ENCODE data around the gene NOP14.

NOP14 gene

DNA sequence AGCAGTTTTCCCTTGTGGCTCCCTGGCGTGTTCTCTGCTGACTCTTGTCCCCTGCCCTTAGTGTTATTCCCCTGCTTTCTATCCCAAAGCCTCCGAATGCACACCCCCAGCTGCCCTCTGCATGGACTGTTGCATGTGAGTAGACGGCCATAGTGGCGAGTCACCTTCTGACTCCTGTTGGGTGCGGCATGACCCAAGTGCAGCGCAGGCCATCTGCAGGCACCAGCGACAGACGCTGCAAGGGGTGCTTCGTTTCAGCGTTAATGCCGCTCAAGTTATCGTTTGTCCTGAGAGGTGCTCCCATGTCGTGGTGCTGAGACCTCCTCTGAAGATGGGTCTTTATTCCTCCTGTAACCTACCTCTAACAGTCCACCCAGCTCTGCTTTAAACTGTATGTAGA, 57.7 kb downstream of the NOP14 start:
- H3K4me3 ChIP-seq (ENCODE audit: low read length), result no peak overlapping the region
- no peaks in the 10 kb centered on the region for H3K9me3 ChIP-seq (ENCODE audit: control insufficient read depth, insufficient read depth, low read length)
- no peaks in the 10 kb centered on the region for H3K27me3 ChIP-seq (ENCODE audit: control insufficient read depth, low read length)
- H3K79me2 ChIP-seq (ENCODE audit: control insufficient read depth, low read length), result no peaks in the 10 kb centered on the region
- peaks cover 21% of the 10 kb centered on the region for H3K36me3 ChIP-seq (ENCODE audit: control insufficient read depth, low read length)
- H3K4me2 ChIP-seq (ENCODE audit: low read length), result no peak overlapping the region
- H3K4me1 ChIP-seq (ENCODE audit: control insufficient read depth, low read length), result no peaks in the 10 kb centered on the region
- 0 out of 2 replicates have a peak, but pooled peaks cover 4% of the 10 kb centered on the region for H4K20me1 ChIP-seq (ENCODE audit: control insufficient read depth, insufficient read depth, low read depth, low read length)
- TF ChIP-seq EZH2phosphoT487 (IDR thresholded peaks at IDR 0.05; ENCODE audit: borderline replicate concordance, low read length), result no peak
- TF ChIP-seq, protein P1, sequence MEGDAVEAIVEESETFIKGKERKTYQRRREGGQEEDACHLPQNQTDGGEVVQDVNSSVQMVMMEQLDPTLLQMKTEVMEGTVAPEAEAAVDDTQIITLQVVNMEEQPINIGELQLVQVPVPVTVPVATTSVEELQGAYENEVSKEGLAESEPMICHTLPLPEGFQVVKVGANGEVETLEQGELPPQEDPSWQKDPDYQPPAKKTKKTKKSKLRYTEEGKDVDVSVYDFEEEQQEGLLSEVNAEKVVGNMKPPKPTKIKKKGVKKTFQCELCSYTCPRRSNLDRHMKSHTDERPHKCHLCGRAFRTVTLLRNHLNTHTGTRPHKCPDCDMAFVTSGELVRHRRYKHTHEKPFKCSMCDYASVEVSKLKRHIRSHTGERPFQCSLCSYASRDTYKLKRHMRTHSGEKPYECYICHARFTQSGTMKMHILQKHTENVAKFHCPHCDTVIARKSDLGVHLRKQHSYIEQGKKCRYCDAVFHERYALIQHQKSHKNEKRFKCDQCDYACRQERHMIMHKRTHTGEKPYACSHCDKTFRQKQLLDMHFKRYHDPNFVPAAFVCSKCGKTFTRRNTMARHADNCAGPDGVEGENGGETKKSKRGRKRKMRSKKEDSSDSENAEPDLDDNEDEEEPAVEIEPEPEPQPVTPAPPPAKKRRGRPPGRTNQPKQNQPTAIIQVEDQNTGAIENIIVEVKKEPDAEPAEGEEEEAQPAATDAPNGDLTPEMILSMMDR (IDR thresholded peaks at IDR 0.05; ENCODE audit: low read depth, low read length, poor library complexity, severe bottlenecking), result no peak
- no peaks in the 10 kb centered on the region for H3F3A ChIP-seq (ENCODE audit: control insufficient read depth, insufficient read depth)
- H3K9me2 ChIP-seq (replicated peaks; ENCODE audit: control insufficient read depth, low read length), result no peaks in the 10 kb centered on the region
- H3K27ac ChIP-seq (ENCODE audit: low read depth, low read length), result no peak overlapping the region

GRCh38 chr4:2902126-2902525, 61.1 kb downstream of the NOP14 start:
- Histone ChIP-seq H3F3A (ENCODE audit: control insufficient read depth, insufficient read depth) (no peaks in the 10 kb centered on the region), H3K79me2 (ENCODE audit: control insufficient read depth, low read length) (no peaks in the 10 kb centered on the region), H3K4me1 (ENCODE audit: control insufficient read depth, low read length) (no peaks in the 10 kb centered on the region), H3K27ac (ENCODE audit: low read depth, low read length) (no peak overlapping the region), H3K9me2 (replicated peaks; ENCODE audit: control insufficient read depth, low read length) (no peaks in the 10 kb centered on the region), H3K4me2 (ENCODE audit: low read length) (no peak overlapping the region), H3K4me3 (ENCODE audit: low read length) (no peak overlapping the region), H3K36me3 (ENCODE audit: control insufficient read depth, low read length) (peaks cover 45% of the 10 kb centered on the region), H4K20me1 (ENCODE audit: control insufficient read depth, insufficient read depth, low read depth, low read length) (0 out of 2 replicates have a peak, but pooled peaks cover 4% of the 10 kb centered on the region), H3K27me3 (ENCODE audit: control insufficient read depth, low read length) (no peaks in the 10 kb centered on the region), H3K9me3 (ENCODE audit: control insufficient read depth, insufficient read depth, low read length) (no peaks in the 10 kb centered on the region)
- no peak for TF ChIP-seq EZH2phosphoT487 (IDR thresholded peaks at IDR 0.05; ENCODE audit: borderline replicate concordance, low read length)
- TF ChIP-seq, protein P1 (IDR thresholded peaks at IDR 0.05; ENCODE audit: low read depth, low read length, poor library complexity, severe bottlenecking), result no peak

GRCh38 chr4:2901186-2901585, 62.0 kb downstream of the NOP14 start:
- Histone ChIP-seq H3K36me3 (ENCODE audit: control insufficient read depth, low read length) (peaks cover 45% of the 10 kb centered on the region), H3K27me3 (ENCODE audit: control insufficient read depth, low read length) (no peaks in the 10 kb centered on the region), H3K4me1 (ENCODE audit: control insufficient read depth, low read length) (no peaks in the 10 kb centered on the region), H3K4me3 (ENCODE audit: low read length) (no peak overlapping the region), H3K4me2 (ENCODE audit: low read length) (no peak overlapping the region), H3K9me2 (replicated peaks; ENCODE audit: control insufficient read depth, low read length) (no peaks in the 10 kb centered on the region), H3K27ac (ENCODE audit: low read depth, low read length) (no peak overlapping the region), H3F3A (ENCODE audit: control insufficient read depth, insufficient read depth) (no peaks in the 10 kb centered on the region), H3K79me2 (ENCODE audit: control insufficient read depth, low read length) (no peaks in the 10 kb centered on the region), H3K9me3 (ENCODE audit: control insufficient read depth, insufficient read depth, low read length) (no peaks in the 10 kb centered on the region), H4K20me1 (ENCODE audit: control insufficient read depth, insufficient read depth, low read depth, low read length) (0 out of 2 replicates have a peak, but pooled peaks cover 4% of the 10 kb centered on the region)
- no peak for TF ChIP-seq EZH2phosphoT487 (IDR thresholded peaks at IDR 0.05; ENCODE audit: borderline replicate concordance, low read length)
- TF ChIP-seq, protein P1 (IDR thresholded peaks at IDR 0.05; ENCODE audit: low read depth, low read length, poor library complexity, severe bottlenecking), result no peak
